NOMO-1 treated with dmso at 0.1 percent for 144 hours (cell line): Measurements from ENCODE around the gene TTC34.
"Not testable (repeated sequence)": the region's sequence is repeated elsewhere in the genome, so short reads cannot be mapped to it uniquely, and the experiment has no call there.

Experiments
- DNase-seq: peaks from one replicate; lab custom pipeline; 2025; ENCODE audit not compliant: unreplicated experiment; lab: John Stamatoyannopoulos, UW

TTC34 gene

GRCh38 chr1:2684878-2685277, 116.6 kb downstream of the TTC34 start:
- DNase-seq = not testable (repeated sequence)

GRCh38 chr1:2684000-2684399, 117.5 kb downstream of the TTC34 start:
- not testable (repeated sequence) for DNase-seq

GRCh38 chr1:2683321-2683741, 118.2 kb downstream of the TTC34 start:
- DNase-seq = not testable (repeated sequence)

- DNase-seq = not testable (repeated sequence)
Measured at GRCh38 chr1:2682879-2683278, 118.6 kb downstream of the TTC34 start.

- not testable (repeated sequence) for DNase-seq
Measured at GRCh38 chr1:2676726-2677125, 124.8 kb downstream of the TTC34 start.

- DNase-seq = not testable (repeated sequence)
Measured at GRCh38 chr1:2671656-2672055, 129.8 kb downstream of the TTC34 start.

- DNase-seq = not testable (repeated sequence)
Measured at GRCh38 chr1:2659806-2660205, 141.7 kb downstream of the TTC34 start.

- DNase-seq = not testable (repeated sequence)
Measured at GRCh38 chr1:2657909-2658308, 143.6 kb downstream of the TTC34 start.

- not testable (repeated sequence) for DNase-seq
Measured at GRCh38 chr1:2657124-2657523, 144.4 kb downstream of the TTC34 start.

- DNase-seq = not testable (repeated sequence)
Measured at GRCh38 chr1:2655598-2656434, 145.7 kb downstream of the TTC34 start.

- DNase-seq = not testable (repeated sequence)
Measured at GRCh38 chr1:2654443-2654948, 147.0 kb downstream of the TTC34 start.

GRCh38 chr1:2653741-2654442, 147.6 kb downstream of the TTC34 start:
- DNase-seq = not testable (repeated sequence)

GRCh38 chr1:2652926-2653571, 148.4 kb downstream of the TTC34 start:
- DNase-seq = not testable (repeated sequence)

GRCh38 chr1:2652152-2652925, 149.2 kb downstream of the TTC34 start:
- not testable (repeated sequence) for DNase-seq

- DNase-seq = no peak
Measured at GRCh38 chr1:2650967-2651645, 150.4 kb downstream of the TTC34 start.

- DNase-seq = no peak
Measured at GRCh38 chr1:2646837-2647236, 154.7 kb downstream of the TTC34 start.

- DNase-seq = no peak
Measured at GRCh38 chr1:2645776-2646175, 155.7 kb downstream of the TTC34 start.

- no peak for DNase-seq
Measured at GRCh38 chr1:2645143-2645542, 156.3 kb downstream of the TTC34 start.

GRCh38 chr1:2644591-2645101, 156.8 kb downstream of the TTC34 start:
- DNase-seq = no peak

GRCh38 chr1:2644171-2644570, 157.3 kb downstream of the TTC34 start:
- DNase-seq = no peak
